ENCODE measurements around the gene STOML1.

DNA sequence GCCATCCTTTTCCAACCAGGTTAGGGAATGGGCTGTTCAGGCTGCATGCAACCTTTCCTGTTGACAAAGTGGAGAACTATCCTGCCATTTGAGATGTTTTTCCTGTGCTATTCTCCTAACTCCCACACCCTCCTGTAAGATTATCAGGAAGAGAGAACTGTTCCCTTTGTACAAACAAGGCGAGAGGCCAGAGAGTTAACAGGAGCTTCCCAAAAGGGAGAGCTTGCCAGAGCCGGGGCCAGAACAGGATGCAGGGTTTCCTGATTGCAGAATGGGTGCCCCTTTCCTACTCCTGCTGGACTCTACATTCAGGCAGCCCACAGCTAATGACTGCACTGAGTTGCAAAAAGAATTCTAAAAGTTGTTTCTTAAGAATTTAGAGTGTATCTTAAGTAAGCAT is 19.5 kb upstream of the STOML1 start:
- no peak for TF ChIP-seq POLR2AphosphoS5 (IDR thresholded peaks at IDR 0.05; ENCODE audit: borderline replicate concordance, low read depth, low read length)
- no peak for TF ChIP-seq EZH2 (IDR thresholded peaks at IDR 0.05)
- TF ChIP-seq FOXP2 (optimal IDR thresholded peaks at IDR 0.05; ENCODE audit: control extremely low read depth, extremely low read length, insufficient read depth), result no peak

Measured in SK-N-MC (cell line).